GM18499 (cell line): ENCODE results near the gene ITGA2.

Experiments
- ATAC-seq: cut with Tn5 transposase; IDR thresholded peaks from one replicate; pipeline ENCODE4 v1.9.1; 2021; ENCODE audit warnings: moderate number of reproducible peaks; ENCODE audit not compliant: insufficient read depth, unreplicated experiment

The ITGA2 gene

DNA sequence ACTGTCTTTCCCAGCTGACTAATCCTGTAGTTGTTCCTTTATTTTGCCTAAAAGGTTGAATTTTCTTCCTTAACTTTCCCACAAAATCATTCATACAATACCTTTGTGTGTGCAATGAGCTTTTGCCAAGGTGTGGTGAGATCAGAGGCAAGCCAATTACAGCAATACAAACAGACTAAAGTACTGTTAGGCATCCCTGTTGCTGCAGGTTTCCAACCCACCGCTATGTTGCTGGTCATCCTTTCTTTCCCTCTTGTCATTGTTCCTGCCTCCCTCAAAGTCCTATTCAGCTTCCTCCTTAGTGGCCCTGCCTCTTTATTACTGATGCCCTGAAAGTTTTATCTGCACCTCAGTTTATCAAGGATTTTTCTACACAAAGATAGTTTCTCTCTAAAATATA lies 22.1 kb downstream of the ITGA2 start:
- ATAC-seq, result no peak

DNA sequence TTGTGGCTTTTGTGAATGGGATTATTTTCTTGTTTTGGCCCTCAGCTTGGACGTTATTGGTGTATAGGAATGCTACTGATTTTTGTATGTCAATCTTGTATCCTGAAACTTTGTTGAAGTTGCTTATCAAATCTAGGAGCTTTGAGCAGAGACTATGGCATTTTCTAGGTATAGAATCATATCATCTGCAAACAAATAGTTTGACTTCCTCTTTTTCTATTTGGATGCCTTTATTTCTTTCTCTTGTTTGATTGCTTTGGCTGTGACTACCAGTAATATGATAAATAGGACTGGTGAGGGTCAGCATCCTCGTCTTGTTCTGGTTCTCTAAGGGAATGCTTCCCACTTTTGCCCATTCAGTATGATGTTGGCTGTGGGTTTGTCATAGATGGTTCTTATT lies 24.7 kb downstream of the ITGA2 start:
- no peak for ATAC-seq

DNA sequence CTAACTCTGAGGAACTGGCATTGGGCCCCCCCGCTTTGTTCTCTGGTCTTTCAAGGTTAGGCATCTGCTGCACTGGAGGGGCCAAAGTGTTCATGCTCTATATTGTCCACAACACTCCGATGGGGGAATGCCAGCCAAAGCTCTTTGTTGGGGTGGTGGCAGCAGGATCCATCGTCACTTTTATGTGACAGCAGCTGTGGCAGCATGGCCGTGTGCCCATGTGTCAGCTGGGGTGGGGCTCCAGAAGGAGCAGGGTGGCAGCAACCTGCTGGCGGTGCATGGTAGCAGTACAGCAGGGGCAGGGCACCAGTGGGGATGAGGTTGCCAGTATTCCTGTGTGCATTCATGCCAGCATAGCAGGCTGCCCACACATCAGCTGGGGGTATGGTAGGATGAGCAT lies 28.2 kb downstream of the ITGA2 start:
- no peak for ATAC-seq

DNA sequence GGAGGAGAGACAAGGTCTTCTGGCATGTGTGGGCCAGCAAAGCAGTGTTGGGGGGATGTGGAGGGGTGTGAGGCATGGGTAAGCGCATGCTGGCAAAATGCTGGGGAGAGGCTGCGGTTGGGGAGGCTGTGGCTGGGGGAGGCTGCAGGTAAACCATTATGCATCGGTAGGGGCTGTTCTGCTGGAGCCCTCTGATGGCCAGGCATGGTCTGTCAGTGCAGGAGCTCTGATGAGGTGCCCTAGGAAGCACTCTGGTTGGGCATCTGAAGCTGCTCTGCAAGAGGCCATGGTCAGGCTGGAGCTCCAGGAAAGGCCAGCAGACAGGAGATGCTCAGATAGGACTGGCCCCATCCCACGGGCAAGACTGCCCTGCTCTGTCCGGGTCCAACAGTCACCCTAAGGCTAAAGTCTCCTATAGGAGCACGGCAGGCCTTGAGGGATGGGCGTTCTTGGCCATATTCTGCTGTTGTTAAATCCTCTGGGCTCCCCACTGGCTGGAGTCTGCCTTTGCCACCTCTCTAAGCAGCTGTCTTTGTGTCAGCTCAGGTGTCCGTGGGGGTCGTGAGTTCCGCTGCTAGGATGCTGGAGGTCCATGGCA lies 28.7 kb downstream of the ITGA2 start:
- no peak for ATAC-seq

DNA sequence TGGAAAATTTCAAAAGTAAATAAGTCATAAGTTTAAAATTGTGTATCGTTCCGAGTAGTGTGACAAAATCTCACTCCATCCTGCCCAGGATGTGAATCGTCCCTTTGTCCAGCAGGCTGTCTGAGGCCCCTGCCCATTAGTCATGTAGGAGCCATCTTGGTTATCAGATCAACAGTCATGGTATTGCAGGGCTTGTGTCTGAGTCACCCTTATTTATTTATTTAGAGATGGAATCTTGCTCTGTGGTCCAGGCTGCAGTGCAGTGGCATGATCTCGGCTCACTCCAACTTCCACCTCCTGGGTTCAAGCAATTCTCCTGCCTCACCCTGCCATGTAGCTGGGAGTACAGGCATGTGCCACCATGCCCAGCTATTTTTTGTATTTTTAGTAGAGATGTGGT lies 30.2 kb downstream of the ITGA2 start:
- ATAC-seq, result no peak

DNA sequence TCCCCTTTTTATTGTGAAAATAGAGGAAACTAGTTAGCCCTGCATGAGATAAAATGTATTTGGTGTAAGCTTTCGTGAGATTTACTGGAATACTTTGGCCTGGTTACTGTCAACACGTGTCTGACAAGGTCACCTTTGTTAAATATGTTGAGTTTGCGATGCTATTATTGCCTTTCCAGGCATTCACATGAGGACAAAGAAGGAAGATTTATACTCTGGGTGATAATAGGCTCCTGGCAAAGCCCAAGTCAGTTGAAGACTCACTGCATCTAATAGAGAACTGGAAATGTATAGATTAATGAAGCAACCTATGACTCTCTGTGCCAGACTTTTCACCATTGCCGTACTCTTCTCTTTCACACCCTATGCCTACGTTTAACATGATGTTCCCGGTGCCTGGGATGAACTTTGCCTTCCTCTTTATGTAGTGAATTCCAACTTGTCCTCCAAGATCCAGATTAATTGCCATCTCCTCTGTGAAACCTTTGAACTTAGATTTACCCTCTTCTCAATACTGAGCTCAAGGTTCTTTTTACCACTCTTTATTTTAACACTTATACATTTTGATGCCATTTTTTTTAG lies 33.9 kb downstream of the ITGA2 start:
- ATAC-seq, result no peak

DNA sequence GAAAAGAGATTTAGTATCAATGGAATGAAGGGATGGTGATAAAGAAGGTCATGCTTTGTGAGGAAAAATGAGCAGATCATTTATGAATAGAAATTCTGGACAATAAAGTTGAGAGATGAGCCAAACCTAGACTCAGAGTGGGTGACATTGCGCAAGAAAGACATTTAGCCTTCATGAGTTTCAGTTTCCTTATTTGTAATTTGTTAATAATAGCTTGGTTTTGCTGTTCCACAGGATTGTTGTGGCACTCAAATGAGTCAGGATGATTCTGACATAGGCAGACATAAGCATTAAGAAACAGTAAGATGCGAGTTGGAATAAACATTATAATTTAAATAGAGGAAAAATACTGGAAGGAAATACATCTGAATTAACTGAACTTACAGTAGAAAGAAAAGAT lies 34.8 kb downstream of the ITGA2 start:
- ATAC-seq, result peak; percentile 96

DNA sequence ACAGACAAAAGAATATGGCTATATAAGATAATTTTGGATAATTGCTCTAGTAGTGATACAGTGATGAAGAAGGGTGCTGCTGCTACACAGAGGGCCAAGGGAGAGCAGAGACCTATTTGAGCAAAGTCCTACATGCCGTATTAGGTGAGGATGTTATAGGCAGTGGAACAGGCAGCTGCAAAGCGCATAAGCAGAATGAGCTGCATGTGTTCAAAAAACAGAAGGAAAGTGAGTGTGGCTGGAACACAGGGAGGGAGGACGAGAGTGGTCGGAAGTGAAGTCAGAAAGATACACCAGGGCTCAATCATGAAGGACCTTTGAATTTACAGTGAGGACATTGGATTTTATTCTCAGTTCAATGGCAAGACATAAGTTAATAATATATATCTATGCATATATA lies 35.4 kb downstream of the ITGA2 start:
- no peak for ATAC-seq

DNA sequence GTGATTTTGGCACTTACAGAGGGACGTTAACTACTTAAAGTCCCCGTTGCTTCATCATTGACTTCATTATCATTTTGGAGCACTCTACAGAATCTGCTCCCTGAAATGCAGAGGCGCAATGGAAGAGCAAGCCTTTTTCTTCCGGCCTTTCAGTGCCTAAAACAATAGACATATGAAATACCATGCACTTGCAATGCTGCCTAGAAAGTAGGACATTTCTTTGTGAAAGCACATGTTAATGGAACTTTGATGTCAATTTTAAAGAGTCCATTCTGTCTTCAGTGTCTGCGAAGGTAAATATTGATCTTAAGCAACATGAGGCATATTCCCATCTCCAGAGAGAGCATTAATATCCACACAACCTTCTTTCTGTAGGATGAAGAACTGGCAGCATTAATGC lies 36.3 kb downstream of the ITGA2 start:
- ATAC-seq, result no peak

DNA sequence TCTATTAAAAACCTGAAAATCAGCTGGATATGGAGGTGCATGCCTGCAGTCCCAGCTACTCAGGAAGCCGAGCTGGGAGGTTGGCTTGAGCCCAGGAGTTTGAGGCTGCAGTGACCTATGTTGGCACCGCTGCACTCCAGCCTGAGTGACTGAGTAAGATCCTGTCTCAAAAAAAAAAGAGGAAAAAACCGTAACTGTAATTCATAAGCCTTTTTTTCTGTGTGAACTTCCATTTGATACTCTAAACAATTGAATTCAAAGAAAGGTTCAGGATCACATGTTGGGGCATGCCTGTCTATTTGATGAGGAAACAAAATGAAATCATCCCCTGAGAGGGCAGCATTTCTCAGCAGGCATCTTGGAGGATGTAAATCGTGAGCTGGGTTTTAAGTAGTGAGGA lies 38.8 kb downstream of the ITGA2 start:
- ATAC-seq, result no peak

DNA sequence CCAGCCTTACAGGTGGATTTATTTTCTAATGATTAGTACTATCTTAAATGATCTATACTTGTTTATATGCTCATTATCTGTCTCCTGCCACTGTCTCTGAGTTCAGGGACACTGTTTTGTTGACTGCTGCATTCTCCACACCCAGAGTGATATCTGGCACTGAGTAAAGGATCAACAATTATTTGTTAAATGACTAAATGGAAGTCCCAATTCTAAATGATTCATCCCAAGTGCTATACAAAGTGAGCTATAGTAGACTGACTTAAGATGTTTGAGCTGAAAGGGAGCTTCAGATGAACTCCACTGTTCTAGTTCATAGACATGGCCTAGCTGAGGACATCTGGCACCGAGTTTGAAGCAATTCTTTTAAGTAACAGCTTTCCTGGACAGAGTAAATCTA lies 40.5 kb downstream of the ITGA2 start:
- no peak for ATAC-seq

DNA sequence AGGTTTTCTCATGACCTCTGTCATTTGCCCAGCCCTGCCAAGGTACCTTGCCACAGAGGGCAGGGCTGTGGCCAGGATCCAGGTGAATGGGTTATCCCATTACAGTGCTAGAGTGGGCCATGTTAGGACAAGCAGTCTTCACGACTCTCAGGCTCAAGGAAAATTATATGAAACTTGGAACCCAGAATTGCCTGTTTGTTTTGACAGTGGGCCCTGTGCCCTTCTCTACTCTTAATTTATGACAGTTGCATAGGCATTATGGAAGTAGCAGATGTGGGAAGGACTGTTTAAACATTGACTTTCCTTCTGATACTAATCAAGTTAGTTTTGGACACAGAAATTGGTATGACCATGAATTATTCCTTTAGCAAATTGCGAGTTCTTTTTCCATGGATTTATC lies 41.7 kb downstream of the ITGA2 start:
- no peak for ATAC-seq

DNA sequence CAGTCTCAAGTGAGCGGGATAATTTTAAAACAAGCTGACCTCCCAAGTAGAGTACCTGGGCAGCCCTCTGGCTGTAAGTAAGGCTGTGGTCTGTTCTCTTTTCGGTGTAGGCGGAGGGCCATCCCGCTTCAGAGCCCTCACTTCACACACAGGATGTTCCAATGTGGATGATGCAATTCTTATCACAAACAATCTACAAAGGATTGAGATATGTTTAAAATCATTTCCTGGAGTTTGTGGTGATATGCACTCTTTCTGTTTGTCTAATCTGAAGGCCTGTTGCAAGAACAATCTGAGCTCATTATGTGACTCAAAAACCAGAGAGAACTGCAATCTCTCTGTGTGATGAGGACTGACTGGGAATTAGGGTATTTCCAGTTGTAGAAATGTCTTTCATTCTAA lies 42.5 kb downstream of the ITGA2 start:
- ATAC-seq, result no peak

DNA sequence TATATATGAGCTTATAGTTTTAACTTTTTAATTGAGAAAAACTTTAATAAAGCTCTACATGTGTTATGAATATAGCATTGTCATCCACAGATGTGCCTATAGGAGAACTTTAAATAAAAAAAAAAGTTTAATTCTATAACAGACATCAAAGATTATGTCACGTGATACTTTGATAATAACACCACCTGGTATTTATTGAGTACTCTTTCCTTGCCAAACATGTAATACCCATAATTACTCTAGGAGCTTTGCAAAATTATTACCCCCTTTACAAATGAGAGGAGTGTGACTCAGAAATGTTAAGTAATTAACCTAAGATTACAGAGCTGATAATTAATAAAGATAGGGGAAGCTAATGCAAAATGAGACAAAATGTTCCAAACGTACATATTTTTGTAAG lies 43.0 kb downstream of the ITGA2 start:
- no peak for ATAC-seq

DNA sequence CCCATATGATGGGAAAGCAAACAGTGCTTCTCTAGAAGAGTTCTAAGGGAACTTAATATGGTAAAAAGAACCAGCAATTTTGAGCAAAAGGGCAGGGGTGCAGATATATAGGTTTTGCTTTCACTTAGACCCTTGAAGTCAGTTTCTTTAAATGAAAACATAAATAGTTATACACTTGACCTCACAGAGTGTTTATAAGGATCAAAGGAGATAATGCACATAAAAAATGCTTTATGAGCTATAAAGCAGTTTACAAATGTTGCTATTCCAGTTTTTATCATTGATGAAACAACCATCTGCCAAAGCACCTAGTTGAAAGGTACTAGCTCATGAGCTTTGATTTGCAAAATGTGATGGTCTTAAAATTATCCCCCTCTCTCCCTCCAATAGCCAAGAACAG lies 45.7 kb downstream of the ITGA2 start:
- no peak for ATAC-seq

DNA sequence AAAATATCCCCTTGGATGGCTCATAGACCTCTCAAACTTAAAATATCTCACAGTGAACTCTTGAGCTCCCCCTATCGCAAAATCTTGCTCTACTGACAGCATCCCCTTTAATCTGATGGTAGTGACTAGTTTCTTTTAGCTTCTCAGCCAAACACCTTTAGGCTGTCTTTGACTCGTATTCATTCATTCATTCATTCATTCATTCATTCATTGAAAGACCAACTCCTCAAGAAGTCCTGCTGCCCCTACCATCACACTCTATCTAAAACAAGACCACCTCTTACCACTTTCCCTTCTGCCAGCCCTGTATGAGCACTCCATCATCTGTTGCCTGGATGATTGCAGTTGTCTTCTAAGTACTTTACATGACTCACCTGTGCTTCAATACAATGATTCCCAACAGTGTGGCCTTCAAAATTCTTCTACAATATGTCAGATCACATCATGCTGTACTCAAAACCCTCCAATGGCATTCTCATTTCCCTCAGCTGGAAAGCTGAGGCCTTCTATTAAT lies 46.8 kb downstream of the ITGA2 start:
- ATAC-seq, result no peak

DNA sequence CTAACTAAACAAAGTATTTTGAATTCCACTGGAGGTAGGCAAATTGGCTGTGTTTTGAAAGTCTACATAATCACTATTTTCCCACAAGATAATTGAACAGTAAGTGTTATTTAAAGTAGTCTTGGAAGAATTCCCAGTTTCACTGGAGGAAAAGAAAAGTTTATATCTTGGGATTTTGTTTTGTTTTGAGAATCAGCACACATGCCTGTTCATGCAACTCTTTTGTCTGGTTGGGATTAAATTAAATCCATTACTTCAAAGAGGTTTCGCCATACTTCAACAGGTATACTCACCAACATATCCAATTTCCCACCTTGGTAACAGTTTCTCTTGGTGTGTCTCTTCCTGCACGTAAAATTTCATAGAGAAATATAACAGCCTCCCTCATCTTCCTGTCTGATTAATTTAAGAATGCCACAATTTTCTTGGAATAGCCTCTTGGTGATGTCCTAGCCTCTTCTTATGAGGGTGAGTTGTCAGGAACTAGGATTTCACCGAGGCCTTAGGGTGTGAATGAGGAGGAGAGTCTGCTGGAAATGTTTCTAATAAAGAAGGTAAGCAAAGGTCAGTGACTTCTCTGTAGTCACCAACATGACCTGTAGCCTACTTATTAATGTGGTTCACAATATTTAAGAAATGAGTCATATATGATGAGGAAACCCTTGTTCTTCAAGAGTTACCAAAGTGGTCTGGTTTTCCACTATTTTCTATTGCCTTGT lies 48.1 kb downstream of the ITGA2 start:
- no peak for ATAC-seq

DNA sequence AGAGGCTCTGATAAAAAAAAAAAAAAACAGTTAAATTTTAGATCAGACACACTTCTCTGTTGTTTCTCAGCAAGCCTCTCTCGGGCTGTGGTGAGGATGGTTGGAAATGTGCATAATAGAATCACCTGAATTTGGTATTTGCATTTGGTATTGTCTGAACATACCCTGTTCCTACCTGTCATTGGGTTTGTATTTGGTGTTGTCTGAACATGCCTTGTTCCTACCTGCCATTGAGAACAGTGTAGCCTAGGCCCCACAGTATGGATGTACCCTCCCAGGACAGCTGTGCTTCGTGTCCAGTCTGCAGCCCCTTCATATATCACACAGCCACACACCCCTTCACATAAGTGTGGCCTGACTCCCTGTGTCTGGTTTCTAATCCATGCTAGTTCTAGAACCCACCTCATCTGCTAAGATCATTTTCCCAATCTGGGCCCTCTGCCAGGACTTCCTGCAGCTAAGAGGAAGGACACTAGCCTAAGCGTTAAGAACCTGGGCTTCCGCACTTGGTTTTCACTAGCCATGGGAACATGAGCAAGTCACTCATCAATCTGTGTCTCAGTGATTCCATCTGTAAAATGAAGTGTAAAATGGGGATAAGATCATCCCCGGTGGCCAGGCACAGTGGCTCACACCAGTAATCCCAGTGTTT lies 49.2 kb downstream of the ITGA2 start:
- no peak for ATAC-seq

DNA sequence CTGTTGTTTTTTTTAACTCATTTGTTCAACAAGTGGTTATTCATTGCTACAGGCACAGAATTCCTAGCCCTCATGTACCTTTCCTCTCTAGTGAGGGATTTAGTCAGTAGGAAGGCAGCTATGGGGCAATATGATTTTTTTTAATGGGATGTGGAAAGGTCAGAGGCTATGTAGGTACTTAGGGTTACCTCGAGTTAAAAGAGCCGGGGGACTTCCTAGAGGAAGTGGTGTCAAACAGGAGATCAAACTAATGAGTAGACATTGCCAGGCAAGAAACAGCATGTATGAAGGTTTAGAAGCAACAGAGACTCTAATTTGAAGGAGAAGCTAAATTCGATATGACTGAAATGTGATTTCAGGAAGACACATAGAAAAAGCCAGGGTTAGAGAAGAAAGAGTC lies 50.7 kb downstream of the ITGA2 start:
- ATAC-seq, result no peak

DNA sequence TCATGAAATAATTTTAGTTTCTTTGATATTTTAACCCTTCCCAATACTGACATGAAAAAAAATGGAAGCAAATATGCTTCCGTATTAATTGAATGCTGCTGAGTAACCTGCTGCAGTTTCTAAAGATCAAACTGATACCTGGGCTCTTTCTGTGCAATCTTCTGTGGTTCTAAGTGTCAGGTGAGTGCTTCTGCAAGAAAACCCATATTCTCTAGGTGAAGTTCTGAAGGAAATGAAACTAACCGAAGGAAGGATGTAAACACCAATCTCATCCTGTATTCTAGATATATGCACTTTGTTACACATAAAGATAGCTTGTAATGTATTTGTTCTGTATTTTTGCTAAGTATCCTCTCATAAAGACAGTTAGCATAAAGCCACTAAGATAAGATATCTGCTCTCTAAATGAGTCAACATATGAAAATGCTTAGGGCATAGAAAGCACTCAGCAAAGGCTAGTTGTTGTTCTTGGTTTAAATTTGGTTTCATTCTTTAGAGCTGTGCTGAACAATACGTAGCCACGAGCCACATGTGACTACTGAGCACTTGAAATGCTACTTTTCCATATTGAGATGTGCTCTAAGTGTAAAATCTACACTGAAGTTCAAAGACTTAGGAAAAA lies 52.0 kb downstream of the ITGA2 start:
- ATAC-seq, result peak; percentile 99

DNA sequence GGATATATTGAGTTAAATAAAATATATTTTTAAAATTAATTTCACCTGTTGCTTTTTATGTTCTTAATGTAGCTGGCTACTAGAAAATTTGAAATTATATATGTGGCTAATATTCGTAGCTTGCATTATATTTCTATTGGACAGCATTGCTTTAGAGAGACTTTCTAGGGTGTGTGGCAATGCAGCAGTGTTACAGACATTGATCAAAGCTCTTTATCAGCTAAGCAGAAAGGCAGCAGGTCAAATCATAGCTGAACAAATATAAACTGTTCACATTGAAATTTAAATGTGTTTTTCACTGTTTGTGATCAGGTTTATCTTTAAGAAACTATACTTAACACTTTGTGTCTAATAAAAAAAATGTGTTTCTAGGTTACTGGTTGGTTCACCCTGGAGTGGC lies 52.6 kb downstream of the ITGA2 start:
- no peak for ATAC-seq
